ENCODE measurements around the gene G6PC2.
"Not testable (repeated sequence)": the region's sequence is repeated elsewhere in the genome, so short reads cannot be mapped to it uniquely, and the experiment has no call there.

Gene G6PC2

GRCh38 chr2:168907940-168908662, 7.0 kb downstream of the G6PC2 start:
- DNase-seq: no peak

- no peak for DNase-seq
Measured at GRCh38 chr2:168910330-168910729, 9.2 kb downstream of the G6PC2 start.

- no peak for DNase-seq
Measured at GRCh38 chr2:168912466-168912865, 11.4 kb downstream of the G6PC2 start.

GRCh38 chr2:168912901-168913369, 11.8 kb downstream of the G6PC2 start:
- no peak for DNase-seq

- DNase-seq: no peak
Measured at GRCh38 chr2:168913495-168913894, 12.4 kb downstream of the G6PC2 start.

- no peak for DNase-seq
Measured at GRCh38 chr2:168915441-168916330, 14.6 kb downstream of the G6PC2 start.

GRCh38 chr2:168916331-168916675, 15.2 kb downstream of the G6PC2 start:
- DNase-seq: no peak

- peak; percentile 47 for DNase-seq
Measured at GRCh38 chr2:168920504-168921157, 19.5 kb downstream of the G6PC2 start.

- DNase-seq: no peak
Measured at GRCh38 chr2:168926621-168927386, 25.7 kb downstream of the G6PC2 start.

- DNase-seq: no peak
Measured at GRCh38 chr2:168928113-168928831, 27.2 kb downstream of the G6PC2 start.

GRCh38 chr2:168929031-168929430, 27.9 kb downstream of the G6PC2 start:
- no peak for DNase-seq

GRCh38 chr2:168930242-168930641, 29.2 kb downstream of the G6PC2 start:
- DNase-seq: no peak

- DNase-seq: not testable (repeated sequence)
Measured at GRCh38 chr2:168932174-168932573, 31.1 kb downstream of the G6PC2 start.

GRCh38 chr2:168934826-168935225, 33.7 kb downstream of the G6PC2 start:
- no peak for DNase-seq

- DNase-seq: no peak
Measured at GRCh38 chr2:168935810-168936581, 34.9 kb downstream of the G6PC2 start.

- no peak for DNase-seq
Measured at GRCh38 chr2:168939061-168939460, 38.0 kb downstream of the G6PC2 start.

- no peak for DNase-seq
Measured at GRCh38 chr2:168939918-168940317, 38.8 kb downstream of the G6PC2 start.

GRCh38 chr2:168941297-168941696, 40.2 kb downstream of the G6PC2 start:
- no peak for DNase-seq

- DNase-seq: no peak
Measured at GRCh38 chr2:168944065-168944464, 43.0 kb downstream of the G6PC2 start.

- no peak for DNase-seq
Measured at GRCh38 chr2:168945508-168945907, 44.4 kb downstream of the G6PC2 start.

GRCh38 chr2:168948621-168949212, 47.6 kb downstream of the G6PC2 start:
- DNase-seq: peak; percentile 13
